Stimulated activated CD8-positive, alpha-beta memory T cell treated with anti-CD3 and anti-CD28 coated beads, Interleukin-15, amount 100 ng/mL, for 48 hours (primary cell): Measurements from ENCODE around the gene RAMP3.
"Not testable (repeated sequence)": the region's sequence is repeated elsewhere in the genome, so short reads cannot be mapped to it uniquely, and the experiment has no call there.

ENCODE experiments used
- DNase-seq, 2 donors: peaks; one replicate each; pipeline ENCODE4 v3.0.0-alpha.2; 2020; ENCODE audit warnings: low read depth in 2 of 2

RAMP3 gene

DNA sequence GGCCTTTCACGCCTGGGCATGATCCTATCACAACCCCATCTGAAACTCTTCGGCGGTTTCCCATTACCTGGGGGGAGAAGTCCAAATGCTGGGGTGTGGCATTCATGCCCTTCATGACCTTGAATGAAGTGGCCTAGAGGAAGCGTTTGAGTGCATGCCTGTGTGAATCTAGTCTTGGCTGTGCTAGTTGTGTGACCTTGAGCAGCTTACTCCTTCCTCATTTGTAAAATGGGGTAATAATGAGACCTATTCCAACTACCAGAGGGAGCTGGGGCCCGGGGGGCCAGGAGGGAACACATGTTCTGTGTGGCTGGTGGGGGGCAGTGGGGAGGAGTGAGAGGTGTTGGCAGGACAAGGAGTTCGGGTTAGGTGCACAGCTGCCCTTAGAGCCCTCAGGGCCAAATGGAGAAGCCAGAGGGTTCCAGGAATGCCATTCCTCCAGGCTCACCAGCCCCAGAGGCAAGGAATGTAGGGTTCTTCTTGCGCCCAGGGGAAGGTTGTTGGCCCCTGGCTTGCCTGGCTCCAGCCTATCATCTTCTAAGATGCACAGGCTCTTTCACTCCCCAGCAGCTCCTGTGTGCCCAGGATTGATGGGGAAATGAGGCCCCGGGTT, 24.8 kb upstream of the RAMP3 start:
- no peak for DNase-seq

DNA sequence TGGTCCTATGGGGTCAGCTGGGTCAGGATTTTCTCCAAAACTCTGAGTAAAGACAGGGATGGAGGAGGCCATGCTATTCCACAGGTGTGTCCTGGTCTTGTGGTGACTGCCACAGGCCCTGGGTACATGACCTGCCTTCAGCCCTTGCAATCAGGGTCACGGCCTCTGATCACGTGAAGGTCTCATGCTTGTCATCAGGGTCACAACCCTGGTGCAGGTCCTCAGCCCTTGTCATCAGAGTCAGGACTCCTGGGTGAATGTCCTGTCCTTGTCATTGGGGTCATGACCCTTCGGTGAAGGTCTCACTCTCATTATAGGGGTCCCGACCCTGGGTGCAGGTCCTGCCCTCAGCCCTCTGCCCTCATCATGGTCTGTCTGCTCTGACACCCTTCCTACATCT, 24.2 kb upstream of the RAMP3 start:
- no peak for DNase-seq

GRCh38 chr7:45133877-45134276, 23.7 kb upstream of the RAMP3 start:
- no peak for DNase-seq

DNA sequence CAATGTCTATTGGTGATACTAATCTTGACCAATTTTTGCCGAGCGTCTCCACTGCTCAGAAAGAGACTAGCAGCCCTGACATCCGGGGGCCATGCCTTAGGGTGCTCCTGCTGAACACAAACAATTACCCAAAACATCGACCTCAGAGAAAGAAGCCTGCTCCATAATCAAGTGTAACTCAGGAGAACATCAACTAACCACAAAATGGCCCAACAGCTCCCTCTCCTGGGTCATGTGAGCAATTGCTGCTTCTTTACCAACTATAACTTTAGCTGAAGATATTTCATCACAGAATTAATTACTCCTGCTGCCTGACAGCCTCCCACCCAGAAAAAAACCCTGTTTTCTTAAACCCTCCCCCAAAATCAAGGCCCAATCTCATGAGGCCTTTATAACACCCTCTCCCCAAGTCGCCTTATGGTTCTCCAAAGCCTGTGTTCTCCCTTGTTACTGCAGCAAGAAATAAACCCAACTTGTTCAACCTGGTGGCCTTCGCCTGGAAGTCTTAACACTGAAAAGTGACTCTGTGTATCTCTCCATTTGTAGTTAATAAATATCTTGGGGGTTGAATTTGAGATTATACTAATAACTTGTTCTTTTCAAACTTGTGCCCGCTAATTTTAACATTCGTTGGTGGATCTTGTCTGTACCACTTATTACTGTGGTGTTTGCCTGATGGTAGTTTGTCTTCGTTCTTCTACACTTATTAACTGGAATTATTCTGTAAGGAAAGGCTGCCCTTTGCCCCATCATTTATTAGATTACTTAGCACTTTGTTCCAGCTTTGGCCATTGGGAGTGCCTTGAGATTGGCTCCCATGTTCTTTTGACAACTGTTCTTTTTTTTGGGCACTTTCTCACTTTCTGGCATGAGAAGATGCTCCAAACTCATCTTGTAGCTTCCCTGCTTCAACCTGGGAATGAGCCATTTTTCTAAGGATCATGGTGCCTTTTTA, 21.2 kb upstream of the RAMP3 start:
- DNase-seq = peak; percentile 16 to 40

DNA sequence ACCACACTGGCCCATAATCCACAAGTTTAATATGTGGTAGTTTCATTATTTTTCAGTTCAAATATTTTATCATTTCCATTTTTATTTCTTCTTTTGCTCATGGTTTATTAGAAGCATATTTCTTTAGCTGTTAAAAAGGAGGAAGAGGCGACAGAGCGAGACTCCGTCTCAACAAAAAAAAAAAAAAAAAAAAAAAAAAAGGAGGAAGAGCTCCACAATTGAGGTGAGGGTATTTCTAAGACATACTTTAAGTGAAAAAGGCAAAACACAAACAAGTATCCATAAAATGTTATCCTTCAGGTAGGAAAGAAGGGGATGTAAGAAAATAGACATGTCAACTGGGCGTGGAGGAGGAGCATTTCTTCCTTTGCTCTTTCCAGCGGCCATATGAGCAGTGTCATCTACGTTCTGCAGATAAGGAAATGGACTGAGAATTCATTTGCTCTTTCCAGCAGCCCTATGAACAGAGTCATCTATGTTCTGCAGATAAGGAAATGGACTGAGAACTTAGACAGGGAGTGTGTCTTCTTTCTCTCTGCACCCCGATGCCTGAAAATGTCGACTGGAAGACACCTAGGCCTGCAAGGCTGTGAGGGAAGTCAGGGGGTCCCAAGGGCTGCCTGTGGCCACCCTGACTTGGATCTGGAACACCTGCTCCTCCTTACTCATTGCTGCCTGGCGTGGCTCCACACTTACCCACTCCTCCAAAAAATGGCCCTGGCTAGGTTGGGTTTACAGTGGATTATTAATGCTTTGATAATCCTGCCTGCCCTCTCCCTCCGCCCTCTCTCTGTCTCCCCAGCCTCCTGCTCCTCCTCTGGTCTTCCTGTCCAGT, 18.9 kb upstream of the RAMP3 start:
- DNase-seq = no peak

GRCh38 chr7:45140827-45141226, 16.8 kb upstream of the RAMP3 start:
- DNase-seq = no peak

DNA sequence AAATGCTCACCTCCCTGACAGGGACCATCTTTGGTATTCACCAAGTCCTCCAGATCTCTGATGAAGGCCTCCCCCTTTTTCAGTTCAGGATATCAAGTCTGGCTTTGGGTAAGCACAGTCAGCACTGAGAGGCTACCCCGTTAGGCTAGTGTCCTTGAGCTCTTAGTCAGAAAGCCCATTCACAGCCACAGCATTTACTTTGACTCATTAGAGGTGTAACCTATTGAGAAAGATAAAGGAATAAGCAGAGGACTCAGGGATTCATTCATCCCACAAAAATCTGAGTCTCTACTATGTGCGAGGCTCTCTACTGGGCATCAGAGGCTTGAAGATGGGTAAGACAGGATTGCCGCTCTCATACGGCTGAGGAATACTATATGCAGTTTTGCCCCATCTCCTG, 14.0 kb upstream of the RAMP3 start:
- no peak for DNase-seq

GRCh38 chr7:45145881-45146280, 11.7 kb upstream of the RAMP3 start:
- DNase-seq = no peak

GRCh38 chr7:45146531-45147379, 10.8 kb upstream of the RAMP3 start:
- DNase-seq = no peak

GRCh38 chr7:45147858-45148652, 9.5 kb upstream of the RAMP3 start:
- DNase-seq = no peak

DNA sequence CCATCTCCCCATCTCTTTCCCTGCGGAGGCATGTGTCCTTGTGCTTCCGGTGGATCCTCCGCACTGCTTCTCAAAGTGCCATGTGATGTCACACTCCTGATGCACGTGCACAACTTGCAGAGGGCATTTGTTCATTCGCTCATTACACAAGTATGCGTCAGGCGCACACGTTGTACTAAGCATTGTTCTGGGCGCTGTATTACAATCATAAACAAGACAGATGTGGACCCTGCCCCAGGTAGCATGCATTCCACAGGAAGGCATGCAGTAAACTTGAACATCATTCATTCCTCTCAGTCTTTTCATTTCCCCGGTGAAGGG, 9.0 kb upstream of the RAMP3 start:
- no peak for DNase-seq

DNA sequence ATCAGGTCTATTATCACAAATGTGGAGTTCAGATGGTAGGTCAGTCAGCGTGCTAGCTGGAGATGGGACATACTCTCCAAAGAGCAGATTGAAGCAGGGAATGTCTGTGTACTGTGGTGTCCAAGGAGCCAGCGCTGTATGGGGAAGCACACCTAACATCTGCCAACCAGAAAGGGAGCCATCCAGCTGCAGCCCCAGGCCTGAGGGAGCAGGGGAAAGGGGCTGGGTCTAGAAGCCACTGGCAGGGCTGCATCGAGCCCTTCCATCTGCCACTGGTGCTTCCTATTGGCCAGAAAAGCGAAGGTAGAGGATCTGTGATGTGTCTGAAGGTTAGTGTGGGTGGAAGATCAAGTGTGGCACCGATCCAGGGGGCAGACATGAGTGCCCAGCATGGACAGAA, 8.0 kb upstream of the RAMP3 start:
- DNase-seq = no peak

DNA sequence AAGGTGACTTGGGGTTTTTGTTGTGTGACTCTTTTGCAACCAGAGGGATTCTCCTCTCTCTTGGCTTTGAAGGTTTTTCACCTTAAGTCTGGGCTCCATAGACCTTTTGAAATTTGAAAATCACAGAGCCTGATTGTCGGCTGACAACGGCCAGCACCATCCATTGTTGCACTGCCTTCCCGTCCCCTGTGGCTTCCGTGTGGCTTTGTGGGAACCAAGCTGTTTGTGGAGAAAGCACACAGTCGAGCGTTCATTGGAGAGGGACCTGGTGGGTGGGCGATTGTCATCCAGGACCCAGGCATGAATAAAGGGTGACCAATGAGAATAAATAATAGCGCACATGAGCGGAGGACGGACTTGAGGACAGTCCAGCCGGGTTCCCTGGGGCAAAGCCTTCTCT, 7.4 kb upstream of the RAMP3 start:
- DNase-seq = no peak

GRCh38 chr7:45151131-45151684, 6.4 kb upstream of the RAMP3 start:
- no peak for DNase-seq

DNA sequence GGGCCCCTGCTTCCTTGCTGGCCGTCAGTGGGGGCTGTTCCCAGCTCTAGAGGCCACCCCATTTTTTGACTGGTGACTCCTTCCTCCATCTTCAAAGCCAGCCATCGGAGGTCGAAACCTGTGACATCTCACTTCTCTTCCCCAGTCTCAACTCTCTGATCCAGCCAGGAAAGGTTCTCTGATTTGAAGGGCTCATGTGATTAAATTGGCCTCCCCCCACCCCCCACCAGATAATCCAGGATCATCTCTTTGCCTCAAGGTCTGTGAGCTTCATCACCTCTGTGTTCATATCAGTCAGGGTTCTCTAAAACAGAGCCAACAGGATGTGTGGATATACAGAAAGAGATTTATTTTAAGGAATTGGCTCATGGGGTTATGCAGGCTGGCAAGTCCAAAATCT, 5.6 kb upstream of the RAMP3 start:
- no peak for DNase-seq

DNA sequence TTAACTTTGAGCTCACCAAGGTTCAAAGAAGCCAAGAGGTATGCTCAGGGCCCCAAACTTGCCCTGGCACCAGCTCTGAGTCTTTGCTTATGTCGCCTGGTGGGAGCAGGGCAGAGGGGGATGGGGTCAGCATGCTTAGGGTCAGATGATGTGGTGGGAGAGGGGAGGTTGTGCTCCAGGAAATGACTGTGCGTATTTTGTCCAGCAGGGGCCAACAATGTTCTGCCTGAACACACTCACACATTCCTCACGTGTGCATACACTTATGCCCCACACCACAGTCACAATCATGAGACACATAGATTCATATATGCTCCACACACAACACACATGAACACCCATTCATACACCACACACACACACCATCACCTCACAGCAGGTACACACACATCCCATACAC, 4.4 kb upstream of the RAMP3 start:
- DNase-seq = no peak

GRCh38 chr7:45153861-45154260, 3.7 kb upstream of the RAMP3 start:
- DNase-seq = not testable (repeated sequence)

DNA sequence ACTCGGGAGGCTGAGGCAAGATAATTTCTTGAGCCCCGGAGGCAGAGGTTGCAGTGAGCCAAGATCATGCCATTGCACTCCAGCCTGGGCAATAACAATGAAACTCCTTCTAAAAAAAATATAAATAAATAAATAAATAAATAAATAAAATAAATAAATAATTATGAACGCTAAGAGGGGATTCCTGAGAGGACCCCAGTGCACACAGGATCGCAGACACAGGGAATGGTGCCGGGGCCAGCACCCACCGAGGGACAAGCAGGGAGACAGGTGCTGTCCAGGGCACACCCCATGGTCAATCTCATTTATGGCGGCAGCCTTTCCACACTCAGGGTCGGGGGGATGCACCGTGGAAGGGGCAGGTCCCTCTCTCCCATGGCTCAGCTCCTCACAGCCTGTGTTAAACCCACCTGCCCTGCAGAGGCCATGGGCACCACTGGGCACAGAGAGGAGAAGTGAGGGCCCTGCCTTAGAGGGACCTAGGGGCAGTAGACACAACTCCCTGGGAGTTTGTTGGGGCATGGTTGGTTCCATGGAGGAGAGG, 2.2 kb upstream of the RAMP3 start:
- DNase-seq = no peak

- no peak for DNase-seq
Observed at GRCh38 chr7:45155941-45156340, 1.6 kb upstream of the RAMP3 start.
